ENCODE data around the gene GSG1L.

GSG1L gene

GRCh38 chr16:27921134-27921533 is 142.4 kb downstream of the GSG1L start:
- TF ChIP-seq CTCF (IDR thresholded peaks at IDR 0.05; ENCODE audit: control insufficient read depth, extremely low read depth, insufficient read depth): no peak
- DNase-seq (ENCODE audit: low read depth): no peak
- H3K4me3 ChIP-seq (ENCODE audit: low read depth, low read length): no peak overlapping the region

- DNase-seq (ENCODE audit: low read depth): no peak
- H3K4me3 ChIP-seq (ENCODE audit: low read depth, low read length): no peak overlapping the region
- TF ChIP-seq CTCF (IDR thresholded peaks at IDR 0.05; ENCODE audit: control insufficient read depth, extremely low read depth, insufficient read depth): peak; percentile 29; the same call in 1 of the 2 replicates
Measured at GRCh38 chr16:27920391-27920891, 143.1 kb downstream of the GSG1L start.

GRCh38 chr16:27918755-27919154 is 144.8 kb downstream of the GSG1L start:
- H3K4me3 ChIP-seq (ENCODE audit: low read depth, low read length): no peak overlapping the region
- no peak for DNase-seq (ENCODE audit: low read depth)
- TF ChIP-seq CTCF (IDR thresholded peaks at IDR 0.05; ENCODE audit: control insufficient read depth, extremely low read depth, insufficient read depth): no peak

- DNase-seq (ENCODE audit: low read depth): no peak
- no peak for TF ChIP-seq CTCF (IDR thresholded peaks at IDR 0.05; ENCODE audit: control insufficient read depth, extremely low read depth, insufficient read depth)
- no peak overlapping the region for H3K4me3 ChIP-seq (ENCODE audit: low read depth, low read length)
Measured at GRCh38 chr16:27917949-27918348, 145.6 kb downstream of the GSG1L start.

- no peak for DNase-seq (ENCODE audit: low read depth)
- H3K4me3 ChIP-seq (ENCODE audit: low read depth, low read length): no peak overlapping the region
- no peak for TF ChIP-seq CTCF (IDR thresholded peaks at IDR 0.05; ENCODE audit: control insufficient read depth, extremely low read depth, insufficient read depth)
Measured at GRCh38 chr16:27911486-27911885, 152.0 kb downstream of the GSG1L start.

- TF ChIP-seq CTCF (IDR thresholded peaks at IDR 0.05; ENCODE audit: control insufficient read depth, extremely low read depth, insufficient read depth): no peak
- no peak for DNase-seq (ENCODE audit: low read depth)
- no peak overlapping the region for H3K4me3 ChIP-seq (ENCODE audit: low read depth, low read length)
Measured at GRCh38 chr16:27907457-27907972, 156.0 kb downstream of the GSG1L start.

GRCh38 chr16:27906883-27907282 is 156.6 kb downstream of the GSG1L start:
- H3K4me3 ChIP-seq (ENCODE audit: low read depth, low read length): no peak overlapping the region
- no peak for TF ChIP-seq CTCF (IDR thresholded peaks at IDR 0.05; ENCODE audit: control insufficient read depth, extremely low read depth, insufficient read depth)
- DNase-seq (ENCODE audit: low read depth): no peak
